Activated CD8-positive, alpha-beta memory T cell treated with anti-CD3 and anti-CD28 coated beads for 36 hours (primary cell): ENCODE data around the gene RTL5. TPM values are rescaled to one million over a fixed set of nuclear protein-coding genes. Genes with fewer than 3 reads are reported as not detected.

Experiments
- CTCF ChIA-PET: fragments of 350-600 bp; sonication (Branson Sonifier 250); formaldehyde crosslinking; loops from one replicate; lab custom pipeline; 2021; ENCODE audit warnings: antibody characterized with exemption; lab: Charles Lee
- POLR2A ChIA-PET: fragments of 350-600 bp; sonication (Branson Sonifier 250); formaldehyde crosslinking; loops from one replicate; lab custom pipeline; 2021; ENCODE audit warnings: antibody characterized with exemption; lab: Charles Lee
- total RNA-seq, 2 experiments: library from RNA; stranded (reverse); gene quantifications; one replicate each; pipeline ENCODE4 v1.2.3, GENCODE V29; 2021

The RTL5 gene
- total RNA-seq, 2 experiments from 2014 or later, result 0.42 to 0.44 TPM

GRCh38 chrX:72086995-72087394 is 44.7 kb downstream of the RTL5 start:
- ChIA-PET POLR2A (no interaction called here), CTCF (no interaction called here)

GRCh38 chrX:72084114-72084513 is 47.6 kb downstream of the RTL5 start:
- CTCF ChIA-PET, result no interaction called here
- POLR2A ChIA-PET, result no interaction called here

GRCh38 chrX:72083291-72083690 is 48.4 kb downstream of the RTL5 start:
- CTCF ChIA-PET, result no interaction called here
- POLR2A ChIA-PET, result no interaction called here

GRCh38 chrX:72081605-72082320 is 50.0 kb downstream of the RTL5 start:
- POLR2A ChIA-PET, result no interaction called here
- CTCF ChIA-PET, result no interaction called here

GRCh38 chrX:72080800-72081199 is 50.9 kb downstream of the RTL5 start:
- ChIA-PET CTCF (no interaction called here), POLR2A (no interaction called here)

GRCh38 chrX:72080150-72080549 is 51.6 kb downstream of the RTL5 start:
- ChIA-PET POLR2A (no interaction called here), CTCF (no interaction called here)

- CTCF ChIA-PET, result no interaction called here
- POLR2A ChIA-PET, result no interaction called here
Measured at GRCh38 chrX:72079607-72080006, 52.1 kb downstream of the RTL5 start.

- CTCF ChIA-PET, result no interaction called here
Measured at GRCh38 chrX:72078411-72078810, 53.3 kb downstream of the RTL5 start.

More at GRCh38 chrX:72078411-72078810, 53.3 kb downstream of the RTL5 start:
- POLR2A ChIA-PET, result no interaction called here

Other genes with a start within 250 kb of the RTL5 start
- under 1 TPM; 0.31 to 0.34 TPM for gene NHSL2, start 221.1 kb downstream of the RTL5 start, total RNA-seq
- gene PIN4, start 49.8 kb upstream of the RTL5 start, total RNA-seq, result 1 to 10 TPM; 6.2 to 8.6 TPM
- 10 to 100 TPM; 12.0 to 12.6 TPM for gene ERCC6L, start 107.1 kb upstream of the RTL5 start, total RNA-seq
- 1,000 to 10,000 TPM; 1,224 to 1,237 TPM for gene RPS4X, start 145.3 kb upstream of the RTL5 start, total RNA-seq
- under 1 TPM in 1 of 2 experiments, not detected in 1; 0.46 TPM for gene CITED1, start 174.0 kb upstream of the RTL5 start, total RNA-seq